ENCODE data around the gene FAM222A.

FAM222A gene

GRCh38 chr12:109732321-109733305 is 19.0 kb downstream of the FAM222A start:
- Histone ChIP-seq H3K9me3 (ENCODE audit: control insufficient read depth in 2 of 2, low read length in 2 of 2) (no peaks in the 10 kb centered on the region), H3K4me1 (ENCODE audit: control insufficient read depth, insufficient read depth, low read length) (no peaks in the 10 kb centered on the region), H3K9ac (ENCODE audit: low read length in 2 of 2) (no peak overlapping the region)

GRCh38 chr12:109734219-109735000 is 20.8 kb downstream of the FAM222A start:
- Histone ChIP-seq H3K36me3 (ENCODE audit: control insufficient read depth in 2 of 2, insufficient read depth in 2 of 2, low read length in 2 of 2) (no peaks in the 10 kb centered on the region), H3K9me3 (ENCODE audit: control insufficient read depth in 2 of 2, low read length in 2 of 2) (no peaks in the 10 kb centered on the region), H3K27ac (ENCODE audit: low read length) (no peak overlapping the region), H3K27me3 (ENCODE audit: control insufficient read depth in 1 of 2, insufficient read depth in 2 of 2, low read length in 2 of 2) (peaks cover 32 to 37% of the 10 kb centered on the region in 2 donors), H3K4me1 (ENCODE audit: control insufficient read depth, insufficient read depth, low read length) (no peaks in the 10 kb centered on the region), H3K4me3 (ENCODE audit: low read length in 2 of 2) (no peak overlapping the region), H3K9ac (ENCODE audit: low read length in 2 of 2) (no peak overlapping the region)

More at GRCh38 chr12:109732321-109733305, 19.0 kb downstream of the FAM222A start:
- Histone ChIP-seq H3K27ac (ENCODE audit: low read length) (no peak overlapping the region), H3K4me3 (ENCODE audit: low read length in 2 of 2) (no peak overlapping the region), H3K27me3 (ENCODE audit: control insufficient read depth in 1 of 2, insufficient read depth in 2 of 2, low read length in 2 of 2) (peaks cover 29 to 32% of the 10 kb centered on the region in 2 donors), H3K36me3 (ENCODE audit: control insufficient read depth in 2 of 2, insufficient read depth in 2 of 2, low read length in 2 of 2) (no peaks in the 10 kb centered on the region)

- H3K4me1 ChIP-seq (ENCODE audit: control insufficient read depth, insufficient read depth, low read length) = no peaks in the 10 kb centered on the region
- no peak overlapping the region for H3K4me3 ChIP-seq (ENCODE audit: low read length in 2 of 2)
- H3K9ac ChIP-seq (ENCODE audit: low read length in 2 of 2) = no peak overlapping the region
- H3K36me3 ChIP-seq (ENCODE audit: control insufficient read depth in 2 of 2, insufficient read depth in 2 of 2, low read length in 2 of 2) = no peaks in the 10 kb centered on the region
- no peaks in the 10 kb centered on the region for H3K9me3 ChIP-seq (ENCODE audit: control insufficient read depth in 2 of 2, low read length in 2 of 2)
- no peak overlapping the region for H3K27ac ChIP-seq (ENCODE audit: low read length)
- H3K27me3 ChIP-seq (ENCODE audit: control insufficient read depth in 1 of 2, insufficient read depth in 2 of 2, low read length in 2 of 2) = peaks cover 32 to 37% of the 10 kb centered on the region in 2 donors
Observed at GRCh38 chr12:109735051-109735521, 21.5 kb downstream of the FAM222A start.

GRCh38 chr12:109735825-109736551 is 22.4 kb downstream of the FAM222A start:
- peaks cover 35 to 39% of the 10 kb centered on the region in 2 donors for H3K27me3 ChIP-seq (ENCODE audit: control insufficient read depth in 1 of 2, insufficient read depth in 2 of 2, low read length in 2 of 2)
- H3K4me3 ChIP-seq (ENCODE audit: low read length in 2 of 2) = no peak overlapping the region
- H3K27ac ChIP-seq (ENCODE audit: low read length) = no peak overlapping the region
- no peaks in the 10 kb centered on the region for H3K9me3 ChIP-seq (ENCODE audit: control insufficient read depth in 2 of 2, low read length in 2 of 2)
- H3K9ac ChIP-seq (ENCODE audit: low read length in 2 of 2) = no peak overlapping the region
- H3K4me1 ChIP-seq (ENCODE audit: control insufficient read depth, insufficient read depth, low read length) = no peaks in the 10 kb centered on the region
- no peaks in the 10 kb centered on the region for H3K36me3 ChIP-seq (ENCODE audit: control insufficient read depth in 2 of 2, insufficient read depth in 2 of 2, low read length in 2 of 2)

GRCh38 chr12:109736552-109737108 is 23.0 kb downstream of the FAM222A start:
- H3K4me1 ChIP-seq (ENCODE audit: control insufficient read depth, insufficient read depth, low read length) = no peaks in the 10 kb centered on the region
- H3K9ac ChIP-seq (ENCODE audit: low read length in 2 of 2) = no peak overlapping the region

GRCh38 chr12:109737126-109737525 is 23.5 kb downstream of the FAM222A start:
- Histone ChIP-seq H3K9me3 (ENCODE audit: control insufficient read depth in 2 of 2, low read length in 2 of 2) (no peaks in the 10 kb centered on the region), H3K4me1 (ENCODE audit: control insufficient read depth, insufficient read depth, low read length) (no peaks in the 10 kb centered on the region), H3K36me3 (ENCODE audit: control insufficient read depth in 2 of 2, insufficient read depth in 2 of 2, low read length in 2 of 2) (no peaks in the 10 kb centered on the region), H3K9ac (ENCODE audit: low read length in 2 of 2) (no peak overlapping the region), H3K27me3 (ENCODE audit: control insufficient read depth in 1 of 2, insufficient read depth in 2 of 2, low read length in 2 of 2) (peaks cover 35 to 39% of the 10 kb centered on the region in 2 donors), H3K27ac (ENCODE audit: low read length) (no peak overlapping the region), H3K4me3 (ENCODE audit: low read length in 2 of 2) (no peak overlapping the region)

More at GRCh38 chr12:109736552-109737108, 23.0 kb downstream of the FAM222A start:
- Histone ChIP-seq H3K27me3 (ENCODE audit: control insufficient read depth in 1 of 2, insufficient read depth in 2 of 2, low read length in 2 of 2) (peaks cover 35 to 39% of the 10 kb centered on the region in 2 donors), H3K9me3 (ENCODE audit: control insufficient read depth in 2 of 2, low read length in 2 of 2) (no peaks in the 10 kb centered on the region), H3K36me3 (ENCODE audit: control insufficient read depth in 2 of 2, insufficient read depth in 2 of 2, low read length in 2 of 2) (no peaks in the 10 kb centered on the region), H3K27ac (ENCODE audit: low read length) (no peak overlapping the region), H3K4me3 (ENCODE audit: low read length in 2 of 2) (no peak overlapping the region)

- no peaks in the 10 kb centered on the region for H3K36me3 ChIP-seq (ENCODE audit: control insufficient read depth in 2 of 2, insufficient read depth in 2 of 2, low read length in 2 of 2)
- H3K9ac ChIP-seq (ENCODE audit: low read length in 2 of 2) = no peak overlapping the region
- H3K4me1 ChIP-seq (ENCODE audit: control insufficient read depth, insufficient read depth, low read length) = no peaks in the 10 kb centered on the region
- no peaks in the 10 kb centered on the region for H3K9me3 ChIP-seq (ENCODE audit: control insufficient read depth in 2 of 2, low read length in 2 of 2)
- H3K27ac ChIP-seq (ENCODE audit: low read length) = no peak overlapping the region
- H3K4me3 ChIP-seq (ENCODE audit: low read length in 2 of 2) = no peak overlapping the region
- H3K27me3 ChIP-seq (ENCODE audit: control insufficient read depth in 1 of 2, insufficient read depth in 2 of 2, low read length in 2 of 2) = peaks cover 35 to 39% of the 10 kb centered on the region in 2 donors
Observed at GRCh38 chr12:109737631-109738030, 24.0 kb downstream of the FAM222A start.

GRCh38 chr12:109738209-109738608 is 24.6 kb downstream of the FAM222A start:
- H3K9me3 ChIP-seq (ENCODE audit: control insufficient read depth in 2 of 2, low read length in 2 of 2) = no peaks in the 10 kb centered on the region
- peaks cover 35 to 42% of the 10 kb centered on the region in 2 donors for H3K27me3 ChIP-seq (ENCODE audit: control insufficient read depth in 1 of 2, insufficient read depth in 2 of 2, low read length in 2 of 2)
- H3K36me3 ChIP-seq (ENCODE audit: control insufficient read depth in 2 of 2, insufficient read depth in 2 of 2, low read length in 2 of 2) = no peaks in the 10 kb centered on the region
- H3K9ac ChIP-seq (ENCODE audit: low read length in 2 of 2) = no peak overlapping the region
- H3K4me3 ChIP-seq (ENCODE audit: low read length in 2 of 2) = no peak overlapping the region
- no peaks in the 10 kb centered on the region for H3K4me1 ChIP-seq (ENCODE audit: control insufficient read depth, insufficient read depth, low read length)
- no peak overlapping the region for H3K27ac ChIP-seq (ENCODE audit: low read length)

GRCh38 chr12:109738878-109739665 is 25.4 kb downstream of the FAM222A start:
- Histone ChIP-seq H3K9ac (ENCODE audit: low read length in 2 of 2) (no peak overlapping the region), H3K27ac (ENCODE audit: low read length) (no peak overlapping the region), H3K9me3 (ENCODE audit: control insufficient read depth in 2 of 2, low read length in 2 of 2) (no peaks in the 10 kb centered on the region), H3K4me1 (ENCODE audit: control insufficient read depth, insufficient read depth, low read length) (no peaks in the 10 kb centered on the region), H3K27me3 (ENCODE audit: control insufficient read depth in 1 of 2, insufficient read depth in 2 of 2, low read length in 2 of 2) (peaks cover 35 to 40% of the 10 kb centered on the region in 2 donors), H3K4me3 (ENCODE audit: low read length in 2 of 2) (no peak overlapping the region), H3K36me3 (ENCODE audit: control insufficient read depth in 2 of 2, insufficient read depth in 2 of 2, low read length in 2 of 2) (no peaks in the 10 kb centered on the region)
